ENCODE results near the gene B3GNT9.

B3GNT9 gene, protein sequence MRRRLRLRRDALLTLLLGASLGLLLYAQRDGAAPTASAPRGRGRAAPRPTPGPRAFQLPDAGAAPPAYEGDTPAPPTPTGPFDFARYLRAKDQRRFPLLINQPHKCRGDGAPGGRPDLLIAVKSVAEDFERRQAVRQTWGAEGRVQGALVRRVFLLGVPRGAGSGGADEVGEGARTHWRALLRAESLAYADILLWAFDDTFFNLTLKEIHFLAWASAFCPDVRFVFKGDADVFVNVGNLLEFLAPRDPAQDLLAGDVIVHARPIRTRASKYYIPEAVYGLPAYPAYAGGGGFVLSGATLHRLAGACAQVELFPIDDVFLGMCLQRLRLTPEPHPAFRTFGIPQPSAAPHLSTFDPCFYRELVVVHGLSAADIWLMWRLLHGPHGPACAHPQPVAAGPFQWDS

DNA sequence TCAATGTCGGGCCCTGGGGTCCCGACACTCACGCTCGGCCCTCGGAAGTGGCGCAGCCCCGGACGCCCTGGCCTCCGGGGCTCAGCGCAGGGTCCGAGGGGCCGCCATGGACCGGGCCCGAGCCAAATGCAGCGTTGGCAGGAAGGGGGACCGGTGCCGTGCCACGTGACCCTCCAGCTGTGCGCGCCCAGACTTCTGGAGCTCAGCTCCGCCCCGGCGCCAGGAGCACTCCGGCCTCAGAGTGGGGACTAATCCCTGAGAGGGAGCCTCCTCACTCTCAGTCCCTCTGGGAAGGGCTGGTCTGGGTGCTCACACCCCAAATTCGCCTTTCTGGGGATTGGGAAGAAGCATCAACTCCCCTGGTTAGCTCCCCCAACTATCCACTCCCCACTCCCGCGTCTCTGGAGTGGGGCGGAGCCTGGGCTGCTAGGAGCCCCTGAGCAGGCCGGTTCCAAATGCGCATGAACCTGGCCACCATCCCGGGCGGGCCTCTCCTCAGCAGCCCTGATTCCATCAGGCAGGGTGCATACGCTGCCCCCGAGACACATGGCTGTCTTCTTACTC, at the start of gene B3GNT9:
TSS of gene B3GNT9 (minus strand) at position 166 of the 564 bp plus-strand sequence. CDS start 513 bp downstream, outside the sequence.
- TF ChIP-seq ELF4 (IDR thresholded peaks at IDR 0.05): no peak
- TF ChIP-seq BHLHE40 (IDR thresholded peaks at IDR 0.05; ENCODE audit: borderline replicate concordance): no peak
- no peak for TF ChIP-seq HDGF (IDR thresholded peaks at IDR 0.05; ENCODE audit: borderline replicate concordance)
- TF ChIP-seq NFRKB (IDR thresholded peaks at IDR 0.05): no peak
- TF ChIP-seq SP1 (IDR thresholded peaks at IDR 0.05): no peak
- no peak for TF ChIP-seq SUZ12 (IDR thresholded peaks at IDR 0.05)
- TF ChIP-seq, protein P1, sequence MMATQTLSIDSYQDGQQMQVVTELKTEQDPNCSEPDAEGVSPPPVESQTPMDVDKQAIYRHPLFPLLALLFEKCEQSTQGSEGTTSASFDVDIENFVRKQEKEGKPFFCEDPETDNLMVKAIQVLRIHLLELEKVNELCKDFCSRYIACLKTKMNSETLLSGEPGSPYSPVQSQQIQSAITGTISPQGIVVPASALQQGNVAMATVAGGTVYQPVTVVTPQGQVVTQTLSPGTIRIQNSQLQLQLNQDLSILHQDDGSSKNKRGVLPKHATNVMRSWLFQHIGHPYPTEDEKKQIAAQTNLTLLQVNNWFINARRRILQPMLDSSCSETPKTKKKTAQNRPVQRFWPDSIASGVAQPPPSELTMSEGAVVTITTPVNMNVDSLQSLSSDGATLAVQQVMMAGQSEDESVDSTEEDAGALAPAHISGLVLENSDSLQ (IDR thresholded peaks at IDR 0.05): no peak
- TF ChIP-seq FOXK2 (IDR thresholded peaks at IDR 0.05): no peak
- ChIA-PET CTCF (interaction anchor here (1.6 kb wide), 1 partner anchor 138 kb away, joined by 5 read pairs; no protein-coding TSS in a partner anchor), POLR2A (interaction anchor here (2.3 kb wide), 1 partner anchor 190 kb away, joined by 5 read pairs; the partner anchor contains the start of gene CES3)
- no peak for DNase-seq (ENCODE audit: extremely low spot score)

DNA sequence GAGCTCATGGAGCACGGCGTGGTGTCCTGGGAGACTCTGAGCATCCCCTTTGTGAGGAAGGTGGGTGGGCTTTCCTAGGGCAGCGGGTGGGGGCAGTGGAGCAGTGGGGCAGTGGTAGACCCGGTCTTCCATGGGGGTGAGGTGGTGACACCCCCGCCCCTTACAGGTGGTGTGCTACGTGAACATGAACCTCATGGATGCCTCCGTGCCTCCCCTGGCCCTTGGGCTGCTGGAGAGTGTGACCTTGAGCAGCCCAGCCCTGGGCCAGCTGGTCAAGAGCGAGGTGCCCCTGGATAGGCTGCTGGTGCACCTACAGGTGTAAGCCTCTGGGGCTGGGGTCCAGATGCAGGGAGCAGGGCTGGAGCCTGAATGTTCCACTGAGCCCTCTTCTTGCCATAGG, 49.7 kb upstream of the B3GNT9 start:
- no peak for DNase-seq (ENCODE audit: extremely low spot score)
- ChIA-PET POLR2A (no interaction called here), CTCF (no interaction called here)
- TF ChIP-seq TARDBP (IDR thresholded peaks at IDR 0.05) (no peak), BHLHE40 (IDR thresholded peaks at IDR 0.05; ENCODE audit: borderline replicate concordance) (no peak), L3MBTL2 (conservative IDR thresholded peaks at IDR 0.05) (no peak), FOXM1 (IDR thresholded peaks at IDR 0.05; ENCODE audit: borderline replicate concordance) (no peak), SUZ12 (IDR thresholded peaks at IDR 0.05) (no peak), NFRKB (IDR thresholded peaks at IDR 0.05) (no peak), ARNT (IDR thresholded peaks at IDR 0.05) (no peak)
- TF ChIP-seq, protein P1 (IDR thresholded peaks at IDR 0.05): no peak

DNA sequence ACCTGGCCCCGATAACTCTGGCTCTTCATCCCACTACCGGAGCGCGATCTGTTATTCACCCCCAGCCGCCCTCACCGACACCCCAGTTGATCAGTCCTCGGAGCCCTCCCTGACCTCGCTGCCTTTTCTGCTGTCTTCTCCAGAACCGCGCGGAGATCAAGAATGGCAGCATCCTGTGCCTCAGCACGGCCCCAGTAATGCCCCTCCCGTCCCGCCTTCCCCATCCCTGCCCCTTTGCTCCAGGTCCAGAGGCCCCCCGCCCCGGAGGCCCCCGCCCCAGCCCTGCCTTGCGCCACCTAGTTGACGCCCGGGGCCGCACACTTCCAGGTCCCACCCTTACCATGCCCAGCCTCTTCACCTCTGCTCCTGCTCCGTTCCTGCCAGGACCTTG, 49.0 kb upstream of the B3GNT9 start:
- TF ChIP-seq LEF1 (IDR thresholded peaks at IDR 0.05; ENCODE audit: borderline replicate concordance) (no peak), FOXK2 (IDR thresholded peaks at IDR 0.05) (no peak), ELF4 (IDR thresholded peaks at IDR 0.05) (no peak), SP1 (IDR thresholded peaks at IDR 0.05) (no peak), NFRKB (IDR thresholded peaks at IDR 0.05) (no peak), FOXM1 (IDR thresholded peaks at IDR 0.05; ENCODE audit: borderline replicate concordance) (no peak), ARNT (IDR thresholded peaks at IDR 0.05) (no peak), L3MBTL2 (conservative IDR thresholded peaks at IDR 0.05) (no peak), BHLHE40 (IDR thresholded peaks at IDR 0.05; ENCODE audit: borderline replicate concordance) (no peak), ZNF384 (IDR thresholded peaks at IDR 0.05) (no peak), FOXA1 (IDR thresholded peaks at IDR 0.05) (no peak), TARDBP (IDR thresholded peaks at IDR 0.05) (no peak), HDGF (IDR thresholded peaks at IDR 0.05; ENCODE audit: borderline replicate concordance) (no peak), SUZ12 (IDR thresholded peaks at IDR 0.05) (no peak), CTBP1 (IDR thresholded peaks at IDR 0.05; ENCODE audit: borderline replicate concordance) (no peak)
- TF ChIP-seq, protein P1 (IDR thresholded peaks at IDR 0.05): no peak
- no peak for DNase-seq (ENCODE audit: extremely low spot score)
- POLR2A ChIA-PET: no interaction called here
- CTCF ChIA-PET: no interaction called here

DNA sequence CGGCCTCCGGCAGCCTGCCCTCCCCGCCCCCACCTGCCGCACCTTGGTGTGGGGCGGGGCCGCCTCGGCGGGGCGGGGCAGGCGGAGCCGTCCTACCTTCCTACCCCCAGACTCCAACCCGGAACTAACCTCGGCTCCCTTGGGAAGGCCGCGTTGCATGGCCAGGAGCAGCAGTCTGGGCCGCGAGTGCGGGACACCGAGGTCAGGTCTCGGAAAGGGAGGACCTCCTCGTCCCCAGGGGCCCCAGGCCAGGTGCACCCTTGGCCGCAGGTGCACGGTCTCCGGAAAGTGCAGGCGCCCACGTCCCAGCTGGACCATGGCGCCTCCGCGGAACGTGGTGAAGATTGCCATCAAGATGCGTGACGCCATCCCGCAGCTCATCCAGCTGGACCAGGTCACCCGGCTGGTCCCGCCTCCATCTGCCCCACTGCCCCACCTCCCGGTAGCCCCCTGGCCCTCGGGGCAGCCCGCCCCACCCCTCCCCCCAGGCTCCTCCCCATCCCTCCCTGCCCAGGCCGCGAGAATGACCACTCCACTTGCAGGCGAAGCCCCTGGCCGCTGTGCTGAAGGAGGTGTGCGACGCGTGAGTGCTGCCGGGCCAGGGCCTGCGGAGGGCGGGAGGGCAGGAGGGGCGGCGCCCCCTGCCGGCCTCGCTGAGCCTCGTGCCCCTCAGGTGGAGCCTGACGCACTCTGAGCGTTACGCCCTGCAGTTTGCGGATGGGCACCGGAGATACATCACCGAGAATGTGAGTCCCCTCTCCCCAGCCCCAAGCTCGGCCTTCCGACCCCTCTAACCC, 48.4 kb upstream of the B3GNT9 start, which contains the start of gene ELMO3:
TSS of gene ELMO3 (plus strand) at position 121 of the 797 bp plus-strand sequence. CDS start at position 317, 196 bp downstream.
- no peak for DNase-seq (ENCODE audit: extremely low spot score)
- no peak for TF ChIP-seq ZNF384 (IDR thresholded peaks at IDR 0.05)
- TF ChIP-seq HDGF (IDR thresholded peaks at IDR 0.05; ENCODE audit: borderline replicate concordance): no peak
- no peak for TF ChIP-seq TARDBP (IDR thresholded peaks at IDR 0.05)
- TF ChIP-seq L3MBTL2 (conservative IDR thresholded peaks at IDR 0.05): no peak
- TF ChIP-seq NFRKB (IDR thresholded peaks at IDR 0.05): no peak
- TF ChIP-seq FOXK2 (IDR thresholded peaks at IDR 0.05): no peak
- CTCF ChIA-PET: no interaction called here
- POLR2A ChIA-PET: no interaction called here

DNA sequence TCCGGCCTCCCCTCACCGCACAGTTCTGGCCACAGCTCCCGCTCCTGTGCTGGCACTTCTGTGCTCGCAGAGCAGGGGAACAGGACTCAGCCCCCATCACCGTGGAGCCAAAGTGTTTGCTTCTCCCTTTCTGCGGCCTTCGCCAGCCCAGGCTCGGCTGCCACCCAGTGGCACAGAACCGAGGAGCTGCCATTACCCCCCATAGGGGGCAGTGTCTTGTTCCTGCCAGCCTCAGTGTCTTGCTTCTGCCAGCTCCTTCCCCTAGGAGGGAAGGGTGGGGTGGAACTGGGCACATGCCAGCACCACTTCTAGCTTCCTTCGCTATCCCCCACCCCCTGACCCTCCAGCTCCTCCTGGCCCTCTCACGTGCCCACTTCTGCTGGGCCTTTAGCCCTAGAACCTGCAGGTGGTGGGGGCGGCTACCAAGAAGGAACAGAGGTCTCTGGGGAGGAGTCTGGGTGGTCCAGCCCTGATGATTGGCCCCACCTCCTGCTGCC, 47.5 kb upstream of the B3GNT9 start:
- CTCF ChIA-PET: interaction anchor here (0.6 kb wide), 1 partner anchor 25 kb away, joined by 5 read pairs; no protein-coding TSS in a partner anchor
- DNase-seq (ENCODE audit: extremely low spot score): no peak
- POLR2A ChIA-PET: interaction anchor here (1.0 to 1.7 kb wide), 4 partner anchors 23 to 49 kb away, joined by 3 to 5 read pairs (median 4); partner anchors contain the start of genes FHOD1 and TMEM208
- TF ChIP-seq, protein P1 (IDR thresholded peaks at IDR 0.05): no peak
- no peak for TF ChIP-seq BHLHE40 (IDR thresholded peaks at IDR 0.05; ENCODE audit: borderline replicate concordance)
- TF ChIP-seq TARDBP (IDR thresholded peaks at IDR 0.05): no peak
- no peak for TF ChIP-seq SP1 (IDR thresholded peaks at IDR 0.05)
- TF ChIP-seq HDGF (IDR thresholded peaks at IDR 0.05; ENCODE audit: borderline replicate concordance): no peak
- no peak for TF ChIP-seq FOXM1 (IDR thresholded peaks at IDR 0.05; ENCODE audit: borderline replicate concordance)
- TF ChIP-seq LEF1 (IDR thresholded peaks at IDR 0.05; ENCODE audit: borderline replicate concordance): no peak
- TF ChIP-seq L3MBTL2 (conservative IDR thresholded peaks at IDR 0.05): no peak
- no peak for TF ChIP-seq CTBP1 (IDR thresholded peaks at IDR 0.05; ENCODE audit: borderline replicate concordance)
- TF ChIP-seq ZNF384 (IDR thresholded peaks at IDR 0.05): no peak
- TF ChIP-seq FOXA1 (IDR thresholded peaks at IDR 0.05): no peak
- TF ChIP-seq ELF4 (IDR thresholded peaks at IDR 0.05): no peak
- no peak for TF ChIP-seq SUZ12 (IDR thresholded peaks at IDR 0.05)
- no peak for TF ChIP-seq NFRKB (IDR thresholded peaks at IDR 0.05)
- TF ChIP-seq ARNT (IDR thresholded peaks at IDR 0.05): no peak
- no peak for TF ChIP-seq FOXK2 (IDR thresholded peaks at IDR 0.05)
